GM19395 (cell line): ENCODE results near the gene TRPT1.
A peak's percentile ranks its signal among the peaks of the same experiment; 100 is the strongest.
"Not testable (repeated sequence)": the region's sequence is repeated elsewhere in the genome, so short reads cannot be mapped to it uniquely, and the experiment has no call there.

Source experiments
- ATAC-seq: cut with Tn5 transposase; IDR thresholded peaks from one replicate; pipeline ENCODE4 v1.9.1; 2021; ENCODE audit warnings: mild to moderate bottlenecking, moderate library complexity; ENCODE audit not compliant: unreplicated experiment

TRPT1 gene

DNA sequence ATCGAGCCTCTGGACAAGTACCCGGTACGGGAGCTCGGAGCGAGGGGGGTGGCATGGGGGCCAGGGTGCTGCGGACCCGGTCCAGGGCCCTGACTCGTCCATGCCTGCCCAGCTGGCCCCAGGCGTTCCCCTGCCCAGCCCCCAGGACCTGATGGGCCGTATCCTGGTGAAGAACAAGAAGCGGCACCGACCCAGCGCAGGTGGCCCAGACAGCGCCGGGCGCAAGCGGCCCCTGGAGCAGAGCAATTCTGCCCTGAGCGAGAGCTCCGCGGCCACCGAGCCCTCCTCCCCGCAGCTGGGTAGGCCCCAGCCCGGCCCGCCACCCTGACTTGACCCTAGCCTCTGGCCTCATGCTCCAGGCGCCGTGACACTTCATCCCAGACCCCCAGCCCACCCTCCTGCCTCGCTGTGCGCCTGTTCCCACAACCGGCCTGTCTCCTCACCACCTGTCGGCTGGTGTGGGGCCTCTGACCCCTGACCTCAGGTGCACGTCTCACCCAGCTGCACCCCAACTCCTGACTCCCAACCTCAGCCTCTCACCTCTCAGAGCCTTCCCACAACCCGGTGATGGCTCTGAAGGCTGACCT, 33.1 kb upstream of the TRPT1 start:
- ATAC-seq = no peak

DNA sequence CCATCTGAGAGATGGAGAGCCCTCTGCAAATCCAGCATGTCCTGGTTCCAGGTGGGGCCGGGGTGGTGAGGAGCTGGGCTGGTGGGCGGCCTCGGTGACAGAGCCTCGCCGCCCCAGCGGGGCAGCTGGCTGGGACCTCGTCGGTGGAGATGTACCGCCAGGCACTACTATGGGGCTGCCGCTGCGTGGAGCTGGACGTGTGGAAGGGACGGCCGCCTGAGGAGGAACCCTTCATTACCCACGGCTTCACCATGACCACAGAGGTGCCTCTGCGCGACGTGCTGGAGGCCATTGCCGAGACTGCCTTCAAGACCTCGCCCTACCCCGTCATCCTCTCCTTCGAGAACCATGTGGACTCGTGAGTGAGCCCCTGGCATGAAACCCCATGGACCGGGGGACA, 32.4 kb upstream of the TRPT1 start:
- no peak for ATAC-seq

GRCh38 chr11:64256300-64256699, 30.3 kb upstream of the TRPT1 start:
- ATAC-seq = no peak

DNA sequence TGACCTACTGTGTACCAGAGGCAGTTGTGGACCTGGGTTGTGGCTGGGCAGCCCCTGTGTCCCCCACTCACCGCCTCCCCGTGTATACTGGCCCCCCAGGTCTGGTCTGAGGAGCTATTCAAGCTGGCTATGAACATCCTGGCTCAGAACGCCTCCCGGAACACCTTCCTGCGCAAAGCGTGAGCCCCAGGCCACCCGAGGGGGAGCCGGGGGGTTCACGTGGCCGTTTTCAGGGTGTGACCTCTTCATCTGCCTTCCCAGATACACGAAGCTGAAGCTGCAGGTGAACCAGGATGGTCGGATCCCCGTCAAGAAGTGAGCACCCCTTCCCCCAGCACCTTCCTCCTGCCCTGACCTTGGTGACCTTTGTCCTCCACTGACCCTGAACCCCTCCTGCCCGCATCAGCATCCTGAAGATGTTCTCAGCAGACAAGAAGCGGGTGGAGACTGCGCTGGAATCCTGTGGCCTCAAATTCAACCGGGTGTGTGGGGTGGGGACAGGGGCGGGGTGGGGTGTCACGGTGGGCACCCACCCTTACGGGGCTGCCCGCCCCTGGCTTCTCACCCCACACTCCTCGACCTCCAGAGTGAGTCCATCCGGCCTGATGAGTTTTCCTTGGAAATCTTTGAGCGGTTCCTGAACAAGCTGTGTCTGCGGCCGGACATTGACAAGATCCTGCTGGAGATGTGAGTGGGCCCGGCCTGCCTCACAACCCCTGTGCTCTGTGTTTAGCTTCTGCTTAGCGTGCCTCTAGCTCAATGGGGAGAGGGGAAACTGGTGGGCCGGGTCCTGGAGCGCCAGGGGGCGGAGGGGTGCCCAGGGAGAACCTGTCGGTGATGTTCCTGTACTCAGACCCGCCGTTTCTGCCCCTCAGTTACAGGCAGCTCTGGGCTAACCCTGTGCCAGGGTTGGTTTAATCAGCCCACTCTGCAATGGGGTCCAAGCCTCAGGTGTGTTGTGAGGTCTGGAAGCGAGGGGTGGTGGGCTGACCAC, 29.4 kb upstream of the TRPT1 start:
- no peak for ATAC-seq

DNA sequence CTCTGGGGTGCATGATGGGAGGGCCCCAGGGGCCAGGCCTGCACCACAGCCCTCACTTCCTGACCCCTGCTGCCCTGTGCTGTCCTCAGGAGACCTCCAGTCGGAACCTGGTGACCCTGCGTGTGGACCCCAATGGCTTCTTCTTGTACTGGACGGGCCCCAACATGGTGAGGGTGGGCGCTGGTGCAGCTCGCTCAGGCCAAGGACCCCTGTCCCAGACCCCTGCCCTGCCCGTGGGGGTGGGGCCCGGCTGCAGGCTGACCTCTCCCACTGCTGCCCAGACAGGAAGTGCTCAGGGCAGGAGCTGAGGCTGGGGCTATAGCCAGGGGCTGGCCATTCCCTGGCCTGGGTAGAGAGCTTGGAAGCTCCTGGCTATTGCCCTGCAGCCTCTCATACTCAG, 28.3 kb upstream of the TRPT1 start:
- no peak for ATAC-seq

DNA sequence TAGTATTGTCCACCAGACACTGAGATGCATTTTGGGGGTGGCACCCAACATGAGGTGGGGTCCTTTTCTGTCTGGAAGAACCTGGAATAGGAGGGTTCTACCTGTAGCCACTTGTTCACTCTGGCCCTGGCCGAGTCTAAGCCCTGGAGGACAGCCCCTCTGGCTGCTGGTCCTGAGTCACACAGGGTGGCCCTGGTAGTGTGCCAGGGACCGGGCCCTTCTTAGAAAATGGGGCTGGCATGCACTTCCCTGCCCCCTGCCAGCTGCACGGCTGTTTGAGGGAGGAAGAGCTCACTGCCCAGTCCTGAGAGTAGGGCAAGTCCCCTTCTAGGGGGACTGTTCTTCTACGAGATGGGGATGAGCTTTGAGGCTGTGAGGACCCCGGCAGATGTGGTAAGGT, 27.5 kb upstream of the TRPT1 start:
- no peak for ATAC-seq

DNA sequence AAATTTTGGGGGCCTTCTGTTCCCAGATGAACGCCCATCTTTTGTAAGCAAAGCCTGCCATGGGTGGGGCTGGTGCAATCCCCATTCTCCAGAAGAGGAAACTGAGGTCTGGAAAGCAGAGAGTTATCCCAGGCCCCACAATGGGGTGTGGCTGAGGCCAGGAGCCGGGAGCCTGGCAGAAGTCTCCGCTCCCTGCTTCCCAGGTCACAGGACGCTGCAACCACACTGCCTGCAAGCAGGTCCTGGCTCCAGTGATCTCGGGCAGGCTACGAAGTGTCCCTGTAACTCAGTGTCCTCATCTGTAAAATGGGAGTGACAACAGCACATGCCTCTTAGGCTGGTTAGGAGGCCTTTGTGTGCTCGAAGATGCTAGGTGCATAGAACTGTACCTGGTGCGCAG, 27.1 kb upstream of the TRPT1 start:
- no peak for ATAC-seq

- no peak for ATAC-seq
Observed at GRCh38 chr11:64252003-64252872, 26.3 kb upstream of the TRPT1 start.

DNA sequence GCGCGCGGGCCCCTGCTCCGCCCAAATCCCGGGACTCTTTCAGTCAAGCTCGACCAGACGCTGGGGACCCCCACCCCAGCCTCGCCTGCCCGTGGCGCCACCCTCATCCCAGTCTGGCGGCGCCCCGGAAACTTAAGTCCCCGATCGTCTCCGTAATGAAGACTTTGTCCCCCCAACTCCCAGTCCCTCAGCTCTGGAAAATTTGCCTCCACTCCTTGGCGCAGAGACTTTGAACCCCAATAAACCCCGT, 25.7 kb upstream of the TRPT1 start:
- ATAC-seq = no peak

- no peak for ATAC-seq
Observed at GRCh38 chr11:64251016-64251752, 25.2 kb upstream of the TRPT1 start, which contains the start of gene PLCB3. Gene PLCB3 (plus strand): TSS chr11:64251530. CDS start chr11:64251650, 120 bp downstream.

- ATAC-seq = no peak
Observed at GRCh38 chr11:64250415-64251015, 24.5 kb upstream of the TRPT1 start.

GRCh38 chr11:64249563-64250414, 23.8 kb upstream of the TRPT1 start:
- no peak for ATAC-seq

DNA sequence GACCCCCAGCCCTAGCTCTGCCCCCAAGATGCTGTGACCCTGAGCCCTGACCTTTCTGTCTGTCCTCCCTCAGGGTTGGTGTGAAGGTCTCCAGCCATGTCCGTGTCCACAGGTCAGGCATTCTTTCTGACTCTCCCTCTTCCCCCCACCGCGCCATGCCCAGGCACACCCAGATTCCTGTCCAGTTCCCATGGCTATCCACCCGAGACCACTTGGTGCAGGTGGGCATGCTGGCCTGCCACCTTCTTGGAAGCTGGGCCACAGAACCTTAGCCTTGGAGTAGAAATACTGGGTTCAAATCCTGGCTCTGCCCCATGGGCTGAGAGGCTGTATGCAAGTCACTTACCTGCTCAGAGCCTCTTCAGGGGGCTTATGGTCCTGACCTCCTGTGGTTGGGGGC, 23.1 kb upstream of the TRPT1 start:
- ATAC-seq = no peak

DNA sequence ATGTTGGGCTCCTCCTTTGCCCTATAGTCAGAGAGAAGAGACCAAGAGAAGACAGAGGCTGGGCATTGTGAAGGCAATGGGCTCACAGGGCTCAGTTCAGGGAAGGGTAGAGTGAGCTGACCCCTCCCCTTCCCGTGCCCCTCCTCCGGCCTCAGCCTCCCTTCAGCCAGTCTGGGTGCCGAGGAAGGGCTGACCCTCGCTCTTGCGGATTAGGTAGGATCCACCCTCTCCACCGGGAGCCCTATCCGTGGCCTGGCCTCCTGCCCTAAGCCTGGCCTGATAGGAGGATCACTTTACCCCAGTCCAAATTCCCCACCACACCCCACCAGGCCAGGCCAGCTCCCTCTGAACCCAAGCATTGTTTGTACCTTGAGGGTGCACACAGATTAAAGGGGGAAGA, 22.6 kb upstream of the TRPT1 start:
- no peak for ATAC-seq

DNA sequence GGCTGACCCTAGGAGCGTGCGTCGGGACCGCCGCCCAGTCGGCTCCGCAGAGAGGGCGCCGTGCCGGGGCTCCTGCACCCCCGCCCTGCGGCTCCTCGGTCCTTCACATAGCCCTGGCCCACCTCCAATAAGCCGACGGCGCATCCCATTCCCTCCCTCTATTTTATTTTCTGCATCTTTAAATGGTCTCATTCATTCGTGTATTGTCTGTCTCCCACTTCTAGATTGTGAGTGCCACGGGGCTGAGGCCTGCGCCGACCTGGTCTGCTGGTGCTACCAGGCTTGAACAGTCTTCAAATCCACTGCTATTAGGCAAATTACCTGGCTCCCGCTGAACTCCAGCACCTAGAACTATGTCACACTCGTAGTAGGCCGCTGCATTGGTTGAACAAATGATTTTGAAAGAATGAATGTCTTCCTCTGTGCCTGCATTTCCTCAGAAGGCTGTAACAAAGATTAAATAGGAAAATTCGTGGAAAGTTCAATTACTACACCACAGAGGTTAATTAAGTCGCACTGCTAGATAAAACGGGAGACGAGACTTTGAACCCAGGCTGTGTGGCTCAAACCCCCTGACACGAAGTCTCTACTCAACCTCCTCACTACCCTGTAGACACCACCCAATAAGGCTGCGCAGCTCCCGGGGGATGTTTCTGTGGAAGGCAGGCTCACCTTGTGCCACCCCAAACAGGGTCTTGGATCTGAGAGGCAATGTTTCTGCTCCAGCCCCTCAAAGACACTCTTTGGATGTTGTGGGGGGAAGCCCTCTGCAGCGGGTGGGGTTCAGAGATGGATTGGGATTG, 21.9 kb upstream of the TRPT1 start:
- ATAC-seq = no peak

- ATAC-seq = peak; percentile 46
Observed at GRCh38 chr11:64246871-64247728, 21.1 kb upstream of the TRPT1 start, which contains the start of gene PPP1R14B. Gene PPP1R14B (minus strand): TSS chr11:64246943. CDS start chr11:64246673, 270 bp downstream.

DNA sequence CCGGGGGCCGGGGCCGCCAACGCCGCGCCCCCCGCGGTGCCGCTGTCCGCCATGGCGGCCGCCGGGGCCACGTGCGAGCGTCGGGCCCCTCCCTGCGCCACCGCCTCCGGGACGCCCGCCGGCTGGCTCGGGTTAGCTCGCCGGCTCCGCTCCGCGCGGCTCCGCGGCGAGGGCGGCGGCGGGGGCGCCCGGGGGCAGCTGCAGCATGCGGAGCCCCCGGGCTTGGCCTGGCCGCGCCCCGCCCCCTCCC, 20.6 kb upstream of the TRPT1 start:
- ATAC-seq = not testable (repeated sequence)
